ENCODE measurements around the gene CCSER2.
"Not testable (repeated sequence)": the region's sequence is repeated elsewhere in the genome, so short reads cannot be mapped to it uniquely, and the experiment has no call there.

Gene CCSER2

DNA sequence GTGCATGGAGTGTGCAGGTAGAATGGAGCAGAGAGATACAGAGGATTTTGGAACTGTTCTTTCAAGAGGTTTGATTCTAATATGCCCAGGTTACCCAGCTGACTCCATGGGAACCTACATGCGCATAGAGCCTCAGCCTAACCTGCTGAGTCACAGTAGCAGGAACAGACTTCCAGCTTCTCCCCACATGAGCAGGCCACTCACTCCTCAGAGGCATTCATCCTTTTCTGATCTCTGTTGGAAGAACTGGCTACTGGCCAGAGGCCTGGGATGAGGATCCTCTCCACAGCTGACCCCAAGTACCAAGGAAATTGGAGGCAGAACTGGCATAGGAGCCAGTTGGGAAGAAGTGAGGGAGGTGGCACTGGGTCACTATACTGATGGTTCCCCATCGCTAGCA is 17.9 kb upstream of the CCSER2 start:
- no peak for DNase-seq (ENCODE audit: low spot score)

DNA sequence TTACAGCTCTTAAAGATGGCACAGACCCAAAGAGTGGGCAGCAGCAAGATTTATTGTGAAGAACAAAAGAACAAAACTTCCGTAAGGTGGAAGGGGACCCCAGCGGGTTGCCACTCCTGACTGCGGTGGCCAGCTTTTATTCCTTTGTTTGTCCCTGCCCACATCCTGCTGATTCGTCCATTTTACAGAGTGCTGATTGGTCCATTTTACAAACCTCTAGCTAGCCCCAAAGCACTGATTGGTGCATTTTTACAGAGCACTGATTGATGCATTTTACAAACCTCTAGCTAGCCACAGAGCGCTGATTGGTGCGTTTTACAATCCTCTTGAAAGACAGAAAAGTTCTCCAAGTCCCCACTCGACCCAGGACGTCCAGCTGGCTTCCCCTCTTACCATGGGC is 16.8 kb upstream of the CCSER2 start:
- no peak for DNase-seq (ENCODE audit: low spot score)

DNA sequence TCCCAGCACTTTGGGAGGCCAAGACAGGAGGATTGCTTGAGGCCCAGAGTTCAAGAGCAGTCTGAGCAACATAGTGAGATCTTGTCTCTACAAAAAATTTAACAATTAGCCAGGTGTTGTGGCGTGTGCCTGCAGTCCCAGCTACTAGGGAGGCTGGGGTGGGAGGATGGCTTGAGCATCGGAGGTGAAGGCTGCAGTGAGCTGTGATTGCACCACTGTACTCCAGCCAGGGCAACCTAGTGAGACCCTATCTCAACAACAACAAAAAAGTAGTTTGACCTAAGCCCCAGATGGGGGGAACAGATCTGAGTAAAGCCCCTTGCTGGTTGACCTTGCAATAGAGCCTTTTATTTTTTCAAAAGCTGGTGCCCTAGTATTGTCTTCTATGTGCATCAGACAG is 15.6 kb upstream of the CCSER2 start:
- no peak for DNase-seq (ENCODE audit: low spot score)

DNA sequence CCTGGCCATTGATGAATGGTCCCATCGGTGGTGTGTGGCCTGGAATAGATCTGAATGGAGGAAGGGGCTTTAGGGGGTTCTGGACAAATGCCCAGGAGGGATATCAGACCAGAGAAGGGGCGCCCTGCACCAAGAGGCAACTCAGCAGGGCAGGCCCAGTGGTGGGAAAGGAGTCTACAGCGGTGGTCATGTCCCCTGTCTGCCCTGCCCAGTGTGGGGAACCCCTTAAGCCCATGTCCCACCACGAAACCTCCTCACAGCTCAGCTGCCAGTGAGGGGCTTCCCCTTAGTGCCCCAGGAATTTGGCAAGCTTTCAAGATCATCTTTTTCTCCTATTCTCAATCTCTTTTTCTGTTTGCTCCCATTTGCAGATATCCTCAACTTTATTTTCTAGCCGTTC is 14.1 kb upstream of the CCSER2 start:
- no peak for DNase-seq (ENCODE audit: low spot score)

DNA sequence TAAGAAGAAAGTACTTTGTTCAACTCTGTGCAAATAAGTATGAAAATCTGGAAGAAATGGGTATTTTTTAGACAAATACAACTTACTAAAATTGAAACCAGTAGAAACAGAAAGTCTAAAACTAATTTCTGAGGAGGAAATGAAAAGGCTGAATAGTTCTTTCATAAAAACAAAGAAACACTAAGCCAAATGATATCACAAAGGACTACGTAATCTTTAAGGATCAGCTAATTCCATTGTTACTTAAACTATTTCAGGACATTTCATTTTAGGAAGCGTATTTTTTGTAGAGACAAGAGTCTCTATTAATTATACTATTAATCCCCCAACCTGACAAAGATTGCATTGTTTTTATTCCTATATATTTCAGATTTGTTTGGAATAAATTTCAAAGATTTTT is 11.2 kb upstream of the CCSER2 start:
- no peak for DNase-seq (ENCODE audit: low spot score)

DNA sequence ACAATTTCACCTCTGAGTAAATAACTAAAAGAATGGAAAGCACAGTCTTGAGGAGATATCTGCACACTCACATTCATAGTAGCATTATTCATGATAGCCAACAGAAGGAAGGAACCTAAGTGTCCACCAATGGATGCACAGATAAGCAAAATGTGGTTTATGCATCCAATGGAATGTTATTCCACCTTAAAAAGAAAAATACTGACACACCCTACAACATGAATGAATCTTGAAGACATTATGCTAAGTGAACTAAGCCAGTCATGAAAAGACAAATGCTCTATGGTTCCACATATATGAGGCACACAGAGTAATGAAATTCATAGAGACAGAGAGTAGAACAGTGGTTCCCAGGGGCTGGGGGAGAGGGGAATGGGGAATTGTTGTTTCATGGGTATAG is 6.5 kb upstream of the CCSER2 start:
- no peak for DNase-seq (ENCODE audit: low spot score)

DNA sequence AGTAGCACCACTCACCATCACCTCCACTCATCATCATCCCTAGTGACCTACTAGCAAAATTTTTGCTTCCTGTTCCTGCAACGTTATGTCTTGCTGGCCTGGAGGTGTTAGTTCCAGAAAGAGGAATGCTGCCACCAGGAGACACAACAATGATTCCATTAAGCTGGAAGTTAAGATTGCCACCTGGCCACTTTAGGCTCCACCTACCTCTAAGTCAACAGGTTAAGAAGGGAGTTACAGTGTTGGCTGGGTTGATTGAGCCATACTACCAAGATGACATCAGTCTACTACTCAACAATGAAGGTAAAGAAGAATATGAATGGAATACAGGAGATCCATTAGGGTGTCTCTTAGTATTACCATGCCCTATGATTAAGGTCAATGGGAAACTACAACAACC is 4.8 kb upstream of the CCSER2 start:
- DNase-seq (ENCODE audit: low spot score) = not testable (repeated sequence)

DNA sequence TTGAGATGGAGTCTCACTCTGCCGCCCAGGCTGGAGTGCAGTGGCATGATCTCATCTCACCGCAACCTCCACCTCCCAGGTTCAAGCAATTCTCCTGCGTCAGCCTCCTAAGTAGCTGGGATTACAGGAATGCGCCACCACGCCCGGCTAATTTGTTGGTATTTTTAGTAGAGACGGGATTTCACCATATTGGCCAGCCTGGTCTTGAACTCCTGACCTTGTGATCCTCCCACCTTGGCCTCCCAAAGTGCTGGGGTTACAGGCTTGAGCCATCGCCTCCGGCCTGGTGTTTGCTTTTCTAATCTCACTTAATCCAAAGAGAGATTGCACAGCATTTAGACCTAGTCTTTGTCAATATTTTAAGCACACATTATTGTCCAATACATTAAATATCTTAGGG is 1.4 kb upstream of the CCSER2 start:
- DNase-seq (ENCODE audit: low spot score) = not testable (repeated sequence)

DNA sequence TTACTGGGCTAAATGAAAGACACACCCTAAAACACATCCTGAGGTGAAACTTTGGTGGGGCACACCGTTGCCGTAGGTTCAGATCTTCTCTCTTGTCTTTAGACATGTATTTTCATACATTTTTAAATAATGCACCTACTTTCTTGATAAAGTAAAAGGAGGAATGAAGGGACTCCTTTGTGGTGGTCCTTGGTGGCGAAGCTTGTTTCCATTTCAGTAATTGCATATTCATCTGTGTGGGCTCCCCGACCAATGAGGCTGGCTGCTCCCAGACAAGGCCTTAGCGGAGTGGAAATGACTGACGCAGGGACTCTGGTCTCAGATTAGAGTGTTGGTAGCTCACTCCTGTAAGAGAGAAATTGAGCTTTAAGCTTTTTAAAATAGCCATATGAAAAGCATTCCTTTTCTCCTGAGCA is 815 bp downstream of the CCSER2 start:
- DNase-seq (ENCODE audit: low spot score) = peak; percentile 63

DNA sequence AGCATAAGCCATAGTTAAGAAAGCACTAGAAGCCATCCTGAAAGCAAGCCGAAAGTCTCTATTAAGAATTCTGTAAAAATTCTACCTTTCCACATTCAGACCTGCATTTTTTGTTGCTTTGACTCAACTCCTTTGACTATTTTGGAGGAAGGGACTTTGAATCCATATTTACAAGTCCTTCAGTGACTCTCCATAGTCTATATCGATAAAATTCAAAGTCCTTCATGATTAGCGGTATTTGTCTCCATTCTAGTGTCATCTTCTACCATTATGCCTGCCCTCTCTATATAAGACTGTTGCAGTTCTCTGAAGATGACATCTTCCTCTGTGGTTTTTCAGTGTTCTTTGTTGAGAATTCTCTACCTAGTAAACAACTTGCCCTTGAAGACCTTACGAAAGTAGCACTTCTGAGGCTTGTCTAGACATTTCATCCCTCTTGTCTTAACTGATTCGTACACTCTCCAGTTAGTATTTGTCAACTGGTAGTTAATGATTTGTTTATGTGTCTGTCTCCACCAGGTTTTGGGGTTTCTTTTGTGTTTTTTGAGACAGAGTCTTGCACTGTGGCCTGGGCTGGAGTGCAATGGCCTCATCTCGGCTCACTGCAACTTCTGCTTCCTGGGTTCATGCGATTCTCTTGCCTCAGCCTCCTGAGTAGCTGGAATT is 1.7 kb downstream of the CCSER2 start:
- DNase-seq (ENCODE audit: low spot score) = no peak

DNA sequence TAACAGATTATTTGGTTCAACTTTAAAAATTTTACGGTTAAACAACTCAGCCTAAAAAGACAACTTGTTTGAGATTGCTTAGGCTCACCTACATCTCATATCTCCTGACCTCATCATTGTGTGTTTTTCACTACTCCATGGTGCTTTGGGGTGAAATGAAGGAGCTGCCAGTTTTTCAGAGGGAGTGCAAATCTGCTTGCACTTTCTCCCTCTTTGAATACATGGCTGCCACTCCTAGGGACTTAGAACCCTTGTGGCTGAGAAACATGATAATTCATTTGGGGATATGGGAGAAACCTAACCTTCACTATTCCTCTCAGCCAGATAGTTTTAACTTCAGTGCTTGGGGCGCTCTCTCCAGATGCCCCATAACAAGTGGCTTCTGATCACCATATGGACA is 2.7 kb downstream of the CCSER2 start:
- DNase-seq (ENCODE audit: low spot score) = no peak

DNA sequence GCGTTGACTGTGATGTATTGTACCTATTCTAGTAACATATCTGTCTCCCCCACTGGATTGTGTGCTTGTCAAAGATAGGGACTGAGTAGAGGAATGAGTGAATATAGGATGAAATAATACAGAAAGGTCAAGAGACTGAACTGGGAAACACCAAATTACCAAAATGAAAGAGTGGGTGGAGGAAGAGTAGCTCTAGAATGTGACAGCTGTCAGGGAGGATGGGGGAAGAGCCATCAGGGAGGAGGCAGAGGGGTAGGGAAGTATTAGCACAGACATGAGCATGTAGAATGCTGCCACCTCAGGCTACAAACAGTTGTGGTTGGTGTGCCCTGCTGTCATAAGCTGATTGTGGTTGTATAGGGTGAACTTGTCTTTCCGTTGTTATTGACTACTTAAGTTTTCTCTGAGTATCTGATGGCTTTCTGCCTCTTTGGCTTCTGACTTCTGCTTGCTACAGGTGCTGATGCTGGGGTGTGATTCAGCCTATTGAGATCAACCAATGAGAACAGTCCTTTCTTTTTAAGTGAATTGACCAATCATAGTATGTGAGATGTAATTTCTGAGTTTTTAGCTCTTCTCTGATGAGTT is 5.6 kb downstream of the CCSER2 start:
- no peak for DNase-seq (ENCODE audit: low spot score)

DNA sequence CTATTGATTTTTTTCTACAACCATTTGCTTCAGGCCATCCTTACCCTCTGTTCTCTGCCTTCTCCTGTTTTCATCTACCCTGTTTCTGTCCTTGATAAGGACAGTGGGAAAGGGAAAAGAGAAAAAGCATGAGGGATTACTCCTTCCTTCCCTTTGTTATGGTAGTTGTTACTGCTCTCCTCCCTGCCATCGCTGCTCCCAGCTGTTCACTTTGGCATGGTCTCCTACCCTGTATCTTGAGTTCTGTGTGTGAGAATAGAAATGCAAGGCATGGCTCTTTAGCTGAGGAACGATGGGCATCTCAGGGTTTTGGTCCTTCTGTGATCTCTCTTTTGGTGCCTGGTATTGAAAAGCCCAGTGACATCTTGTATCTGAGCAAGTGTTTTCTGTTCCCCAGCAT is 6.4 kb downstream of the CCSER2 start:
- no peak for DNase-seq (ENCODE audit: low spot score)

DNA sequence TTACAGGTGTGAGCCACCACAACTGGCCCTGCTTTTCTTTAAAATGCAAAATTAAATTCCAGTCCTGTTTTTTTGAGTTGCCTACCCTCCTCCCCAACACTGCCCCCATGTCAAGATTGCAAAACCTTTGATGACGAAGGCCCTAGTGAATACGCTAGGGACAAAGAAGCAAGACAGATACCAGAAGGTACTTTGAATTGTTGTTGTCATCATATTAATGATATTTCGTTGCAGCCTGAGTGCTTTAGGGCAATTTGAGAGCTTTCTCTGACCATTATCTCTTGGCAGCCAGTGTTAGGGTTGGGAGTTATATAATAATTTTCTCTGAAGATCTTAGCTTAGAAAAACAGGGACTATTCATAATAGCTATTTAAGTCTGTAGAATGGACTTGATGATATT is 7.1 kb downstream of the CCSER2 start:
- peak; percentile 78 for DNase-seq (ENCODE audit: low spot score)

DNA sequence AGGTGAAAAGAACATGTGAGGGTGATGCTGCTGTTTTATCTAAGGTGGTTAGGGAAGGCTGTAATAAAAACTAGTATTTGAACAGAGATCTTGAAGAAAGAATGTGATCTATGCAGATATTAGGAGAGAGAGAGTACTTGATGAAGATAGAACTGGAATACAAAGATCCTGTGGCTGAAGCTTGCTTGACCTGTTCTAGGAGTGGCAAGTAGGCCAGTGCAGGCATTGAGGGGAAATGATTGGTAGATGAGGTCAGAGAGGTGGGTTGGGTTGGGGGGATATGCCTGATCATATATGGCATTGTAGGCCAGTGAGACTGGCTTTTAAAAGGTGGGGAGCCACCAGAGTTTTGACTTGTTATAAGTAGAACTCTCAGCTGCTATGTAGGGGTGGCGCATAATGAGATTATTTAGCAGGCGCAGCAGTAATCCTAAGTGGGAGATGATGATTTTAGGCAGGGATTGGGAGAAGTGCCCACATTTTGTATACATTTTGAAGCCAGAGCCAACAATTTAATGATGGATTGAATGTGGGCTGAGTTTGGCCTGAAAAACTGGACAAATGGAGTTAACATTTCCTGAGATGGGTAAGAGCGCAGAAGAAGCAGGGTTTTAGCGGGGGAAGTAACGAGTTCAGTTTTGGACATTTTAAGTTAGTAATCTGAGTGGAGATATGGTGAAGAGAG is 8.2 kb downstream of the CCSER2 start:
- no peak for DNase-seq (ENCODE audit: low spot score)

DNA sequence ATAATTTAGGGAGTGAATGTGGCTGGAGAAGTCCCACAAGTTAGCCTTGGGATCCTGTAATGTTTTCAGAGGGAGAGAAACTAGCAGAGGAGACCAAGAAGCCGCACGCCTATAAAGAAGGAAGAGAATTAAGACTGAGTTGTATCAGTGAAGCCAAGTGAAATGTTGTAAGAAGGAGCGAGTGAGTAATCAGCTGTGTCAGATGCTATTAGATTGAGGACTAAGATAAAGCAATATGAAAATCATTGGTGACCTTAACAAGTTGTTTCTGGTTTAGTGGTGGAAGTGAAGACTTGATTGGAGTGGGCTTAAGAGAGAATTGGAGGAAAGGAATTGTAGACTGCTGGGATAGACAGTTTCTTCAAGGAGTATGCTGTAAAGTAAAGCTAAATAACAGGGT is 8.8 kb downstream of the CCSER2 start:
- peak; percentile 57 for DNase-seq (ENCODE audit: low spot score)

DNA sequence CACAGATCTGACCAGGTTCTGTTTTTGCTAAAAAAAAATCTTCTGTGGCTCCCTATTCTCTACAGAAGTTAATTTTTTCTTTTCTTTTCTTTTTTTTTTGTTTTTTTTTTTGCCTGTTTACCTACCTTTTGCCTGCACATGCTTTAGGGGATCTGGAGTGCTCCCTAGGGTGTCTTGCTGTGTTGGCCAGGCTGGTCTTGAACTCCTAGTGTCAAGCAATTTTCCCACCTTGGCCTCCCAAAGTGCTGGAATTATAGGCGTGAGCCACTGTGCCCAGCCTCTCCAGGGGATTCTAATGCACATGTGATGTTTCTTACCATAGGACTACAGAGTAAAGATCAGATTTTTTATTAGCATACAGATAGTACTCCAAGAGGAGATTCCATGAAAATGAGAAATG is 10.6 kb downstream of the CCSER2 start:
- no peak for DNase-seq (ENCODE audit: low spot score)

DNA sequence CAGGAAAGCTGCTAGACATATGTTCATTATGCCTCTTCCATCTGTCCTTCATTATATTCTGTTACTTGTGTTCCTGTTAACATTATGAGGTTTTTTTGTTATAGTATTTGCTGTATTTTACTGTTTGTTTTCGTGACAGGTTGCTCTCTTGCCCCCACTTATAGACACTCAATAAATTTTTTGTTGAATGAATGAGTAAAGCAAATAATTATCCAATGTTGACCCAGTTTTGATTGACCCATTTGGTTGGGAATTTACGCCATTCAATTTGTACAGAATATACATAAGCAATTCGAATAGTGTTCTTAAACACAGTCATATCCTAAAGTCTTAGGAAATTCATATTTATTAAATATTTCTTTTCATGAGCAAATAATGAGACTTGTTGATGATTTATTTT is 11.8 kb downstream of the CCSER2 start:
- DNase-seq (ENCODE audit: low spot score) = no peak

DNA sequence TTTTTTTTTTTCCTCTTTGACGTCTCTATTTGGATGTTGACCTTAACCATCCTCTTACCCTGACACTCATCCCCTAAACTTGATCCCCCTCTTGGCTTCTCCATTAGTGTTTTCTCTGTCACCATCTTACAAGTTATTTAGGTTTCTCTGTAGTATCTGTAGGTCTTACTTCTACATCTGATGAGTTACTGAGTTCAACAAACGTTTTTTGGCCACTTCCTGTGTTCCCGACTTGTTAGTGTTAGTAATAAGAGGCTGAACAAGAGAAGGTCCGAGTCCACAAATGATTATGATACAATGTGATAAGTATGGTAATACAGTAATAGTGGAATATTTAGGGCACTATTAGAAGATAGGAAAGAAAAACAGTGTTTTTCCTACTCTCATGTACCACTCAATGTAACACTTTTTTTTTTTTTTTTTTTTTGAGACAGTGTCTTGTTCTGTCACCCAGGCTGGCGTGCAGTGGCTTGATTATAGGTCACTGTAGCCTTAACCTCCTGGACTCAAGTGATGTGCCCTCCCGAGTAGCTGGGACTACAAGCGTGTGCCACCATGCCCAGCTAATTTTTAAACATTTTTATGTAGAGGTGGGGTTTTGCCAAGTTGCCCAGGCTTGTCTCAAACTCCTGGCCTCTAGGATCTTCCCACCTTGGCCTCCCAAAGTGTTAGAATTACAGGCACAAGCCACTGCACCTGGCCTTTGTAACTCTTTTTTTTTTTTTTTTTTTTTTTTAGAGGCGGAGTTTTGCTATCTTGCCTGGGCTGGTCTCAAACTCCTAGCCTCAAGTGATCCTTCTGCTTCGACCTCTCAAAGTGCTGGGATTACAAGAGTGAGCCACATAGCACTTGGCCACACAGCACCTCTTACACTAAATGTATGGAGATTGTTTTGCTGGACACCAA is 12.5 kb downstream of the CCSER2 start:
- no peak for DNase-seq (ENCODE audit: low spot score)

DNA sequence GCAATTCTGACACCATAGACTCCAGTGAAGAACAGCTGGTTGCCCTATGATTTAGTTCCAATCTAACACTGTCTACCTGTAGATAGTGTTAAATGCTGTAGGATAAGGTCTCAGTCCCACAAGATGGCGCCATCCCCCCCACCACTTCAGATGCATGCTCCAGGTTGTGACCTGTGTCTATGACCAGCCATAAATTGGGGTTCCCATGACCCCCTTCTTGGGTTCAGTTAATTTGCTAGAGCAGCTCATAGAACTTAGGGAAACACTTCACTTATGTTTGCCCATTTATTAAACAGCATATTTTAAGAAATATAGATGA is 13.1 kb downstream of the CCSER2 start:
- no peak for DNase-seq (ENCODE audit: low spot score)

DNA sequence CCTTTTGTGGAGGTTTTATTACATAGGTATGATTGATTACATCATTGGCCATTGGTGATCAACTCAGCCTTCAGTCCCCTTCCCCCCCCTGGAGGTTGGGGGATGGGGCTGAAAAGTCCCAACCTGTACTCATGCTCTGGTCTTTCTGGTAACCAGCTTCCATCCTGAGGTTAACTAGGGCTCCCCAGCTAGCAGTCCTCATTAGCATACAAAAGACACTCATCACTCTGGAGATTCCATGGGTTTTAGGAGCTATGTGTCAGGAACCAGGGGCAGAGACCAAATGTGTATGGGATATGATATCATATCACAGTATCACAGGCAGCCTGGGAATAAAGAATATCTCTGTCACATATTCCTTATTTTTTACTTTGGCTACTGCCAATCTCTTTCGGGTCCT is 13.6 kb downstream of the CCSER2 start:
- DNase-seq (ENCODE audit: low spot score) = no peak

DNA sequence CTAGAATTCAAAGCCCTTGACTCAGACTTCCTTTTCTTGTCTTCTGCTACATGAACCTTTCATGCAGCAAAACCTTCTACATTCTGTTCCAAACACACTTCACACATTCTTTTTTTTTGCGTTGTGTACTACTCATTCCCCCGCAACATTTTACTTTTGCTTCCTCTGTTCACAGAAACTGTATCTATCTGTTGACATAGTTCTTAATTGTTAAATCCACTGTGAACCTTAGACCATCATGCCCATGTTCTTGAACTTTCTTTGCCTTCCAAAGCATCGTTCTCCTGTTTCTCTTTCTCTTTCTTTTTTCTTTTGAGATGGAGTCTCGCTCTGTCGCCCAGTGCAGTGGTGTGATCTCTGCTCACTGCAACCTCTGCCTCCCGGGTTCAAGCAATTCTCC is 14.2 kb downstream of the CCSER2 start:
- no peak for DNase-seq (ENCODE audit: low spot score)
